SU-DHL-6 (cell line): ENCODE results near the gene HEATR3.

Experiments
- CTCF ChIP-seq: fragments of 200-600 bp; sonication (generic); IDR thresholded peaks from one replicate; pipeline ENCODE4 v1.5.1; 2017; ENCODE audit warnings: antibody characterized with exemption, mild to moderate bottlenecking, low read length, moderate library complexity; ENCODE audit not compliant: insufficient read depth, poor library complexity, severe bottlenecking
- EZH2phosphoT487 ChIP-seq: fragments of 200-600 bp; sonication (generic), shearing (Covaris generic); conservative IDR thresholded peaks from 2 replicates; pipeline ENCODE4 v1.6.1; 2018; ENCODE audit warnings: mild to moderate bottlenecking, antibody characterized with exemption, low read length, moderate library complexity, mixed read lengths

DNA sequence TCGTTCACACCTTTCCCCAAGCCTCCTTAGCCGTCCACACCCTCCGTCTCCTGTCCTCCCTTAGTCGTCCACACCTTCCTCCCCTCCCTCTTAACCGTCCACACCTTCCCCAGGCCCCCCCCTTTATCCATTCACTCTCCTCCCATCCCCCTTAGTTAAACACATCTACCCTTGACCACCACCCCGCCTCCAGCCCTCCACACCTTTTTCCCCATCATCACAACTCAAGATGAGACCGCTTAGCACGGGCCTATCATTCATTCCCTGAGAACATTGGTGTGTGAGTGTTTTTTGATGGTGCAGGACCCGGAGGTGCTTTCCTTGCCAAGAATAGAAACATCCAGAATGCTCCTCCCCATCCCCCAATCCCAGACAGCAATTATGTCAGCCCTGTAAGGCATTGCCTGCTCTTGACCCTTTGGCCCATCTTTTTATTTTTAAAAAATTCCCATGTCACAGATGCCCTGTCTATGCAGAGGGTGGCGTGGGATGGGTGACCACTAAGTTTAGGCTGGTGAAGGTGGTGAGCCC, 88.7 kb downstream of the HEATR3 start:
- TF ChIP-seq CTCF (no peak), EZH2phosphoT487 (no peak)
